H54 (cell line): ENCODE data around the gene VMAC.
"Not testable (repeated sequence)": the region's sequence is repeated elsewhere in the genome, so short reads cannot be mapped to it uniquely, and the experiment has no call there.

Experiments used
- DNase-seq: peaks from one replicate; pipeline ENCODE4 v3.0.0; 2011; ENCODE audit warnings: low spot score, mixed read lengths; ENCODE audit not compliant: insufficient read length
- FAIRE-seq: peaks from 3 replicates; lab custom pipeline; 2011; peaks lifted over from hg19 to GRCh38; lab: Jason Lieb, UNC
- POLR2A ChIP-seq: IDR thresholded peaks from 2 replicates; pipeline ENCODE4 v1.6.1; 2011; ENCODE audit warnings: low read depth, mild to moderate bottlenecking, low read length

VMAC gene, protein sequence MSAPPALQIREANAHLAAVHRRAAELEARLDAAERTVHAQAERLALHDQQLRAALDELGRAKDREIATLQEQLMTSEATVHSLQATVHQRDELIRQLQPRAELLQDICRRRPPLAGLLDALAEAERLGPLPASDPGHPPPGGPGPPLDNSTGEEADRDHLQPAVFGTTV

DNA sequence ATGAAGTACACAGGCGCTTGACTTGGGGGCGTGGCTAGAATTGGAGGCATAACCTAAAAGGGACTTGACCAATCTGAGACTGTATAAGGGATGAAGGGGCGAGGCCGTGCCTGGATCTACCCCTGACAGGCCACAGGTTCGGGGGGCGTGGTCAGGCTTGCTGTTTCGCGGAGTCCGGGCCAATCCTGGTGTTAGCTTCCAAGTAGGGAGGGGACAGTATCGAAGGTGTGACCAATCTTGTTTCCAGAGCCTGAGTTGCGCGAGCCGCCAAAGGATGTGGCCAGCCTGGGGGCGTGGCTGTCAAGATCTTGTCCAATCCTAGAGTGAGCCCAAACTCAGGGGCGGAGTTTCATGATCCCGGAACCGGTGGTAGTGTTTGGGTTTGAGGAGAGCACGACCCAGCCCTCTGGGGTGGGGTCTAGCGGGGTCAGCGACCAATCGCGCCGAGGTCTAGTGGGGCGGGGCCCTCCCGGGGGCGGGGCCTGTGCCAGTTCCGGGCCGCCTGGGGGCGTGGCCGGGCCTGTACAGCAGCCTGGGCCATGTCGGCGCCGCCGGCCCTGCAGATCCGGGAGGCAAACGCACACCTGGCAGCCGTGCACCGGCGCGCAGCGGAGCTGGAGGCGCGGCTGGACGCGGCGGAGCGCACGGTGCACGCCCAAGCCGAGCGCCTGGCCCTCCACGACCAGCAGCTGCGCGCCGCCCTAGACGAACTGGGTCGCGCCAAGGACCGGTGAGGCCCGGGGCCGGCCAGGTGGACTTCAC is at the start of gene VMAC:
Gene VMAC (plus strand): TSS at position 521 of the 762 bp plus-strand sequence. CDS start 19 bp downstream, at position 540.
- DNase-seq, result peak; percentile 95
- TF ChIP-seq POLR2A, result peak; percentile 33
- peak; percentile 83 for FAIRE-seq

DNA sequence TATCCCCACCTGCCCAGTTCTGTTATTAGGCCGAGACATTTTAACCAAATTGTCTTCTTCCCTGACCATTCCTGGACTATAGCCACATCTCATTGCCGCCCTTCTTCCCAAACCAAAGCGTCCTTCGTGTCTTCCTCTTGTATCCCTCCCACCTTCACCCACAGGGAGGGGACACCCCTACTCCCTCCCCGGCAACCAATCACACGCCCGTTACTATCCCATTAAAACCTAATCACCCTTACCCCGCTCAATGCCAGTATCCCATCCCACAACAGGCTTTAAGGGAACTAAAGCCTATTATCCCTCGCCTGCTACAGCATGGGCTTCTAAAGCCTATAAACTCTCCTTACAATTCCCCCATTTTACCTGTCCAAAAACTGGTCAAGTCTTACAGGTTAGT is 49.5 kb upstream of the VMAC start:
- DNase-seq, FAIRE-seq: not testable (repeated sequence)

DNA sequence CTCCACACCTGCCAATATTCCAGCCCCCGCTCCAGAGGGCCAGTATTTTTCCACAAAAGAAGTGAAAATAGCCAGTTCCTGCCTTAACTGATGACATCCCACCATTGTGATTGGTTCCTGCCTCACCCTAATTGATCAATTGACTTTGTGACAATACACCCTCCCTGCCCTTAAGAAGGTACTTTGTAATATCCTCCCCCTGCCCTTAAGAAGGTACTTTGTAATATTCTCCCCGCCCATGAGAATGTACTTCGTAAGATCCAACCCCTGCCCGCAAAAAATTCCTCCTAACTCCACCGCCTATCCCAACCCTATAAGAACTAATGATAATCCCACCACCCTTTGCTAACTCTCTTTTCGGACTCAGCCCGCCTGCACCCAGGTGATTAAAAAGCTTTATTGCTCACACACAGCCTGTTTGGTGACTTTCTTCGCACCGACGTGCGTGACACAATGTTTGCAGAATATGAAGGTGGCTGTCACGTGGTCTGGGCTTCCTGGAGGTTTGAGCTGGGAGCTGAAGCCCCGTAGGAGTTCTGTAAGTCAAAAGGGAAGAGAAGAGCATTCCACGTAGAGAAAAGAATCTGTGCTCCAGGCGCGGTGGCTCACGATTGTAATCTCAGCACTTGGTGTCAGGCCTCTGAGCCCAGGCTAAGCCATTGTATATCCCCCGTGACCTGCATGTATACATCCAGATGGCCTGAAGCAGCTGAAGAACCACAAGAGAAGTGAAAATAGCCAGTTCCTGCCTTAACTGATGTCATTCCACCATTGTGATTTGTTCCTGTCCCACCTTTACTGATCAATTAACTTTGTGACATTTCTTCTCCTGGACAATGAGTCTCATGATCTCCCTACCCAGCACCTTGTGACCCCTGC is 47.2 kb upstream of the VMAC start:
- FAIRE-seq, result no peak
- no peak for TF ChIP-seq POLR2A
- DNase-seq, result no peak

DNA sequence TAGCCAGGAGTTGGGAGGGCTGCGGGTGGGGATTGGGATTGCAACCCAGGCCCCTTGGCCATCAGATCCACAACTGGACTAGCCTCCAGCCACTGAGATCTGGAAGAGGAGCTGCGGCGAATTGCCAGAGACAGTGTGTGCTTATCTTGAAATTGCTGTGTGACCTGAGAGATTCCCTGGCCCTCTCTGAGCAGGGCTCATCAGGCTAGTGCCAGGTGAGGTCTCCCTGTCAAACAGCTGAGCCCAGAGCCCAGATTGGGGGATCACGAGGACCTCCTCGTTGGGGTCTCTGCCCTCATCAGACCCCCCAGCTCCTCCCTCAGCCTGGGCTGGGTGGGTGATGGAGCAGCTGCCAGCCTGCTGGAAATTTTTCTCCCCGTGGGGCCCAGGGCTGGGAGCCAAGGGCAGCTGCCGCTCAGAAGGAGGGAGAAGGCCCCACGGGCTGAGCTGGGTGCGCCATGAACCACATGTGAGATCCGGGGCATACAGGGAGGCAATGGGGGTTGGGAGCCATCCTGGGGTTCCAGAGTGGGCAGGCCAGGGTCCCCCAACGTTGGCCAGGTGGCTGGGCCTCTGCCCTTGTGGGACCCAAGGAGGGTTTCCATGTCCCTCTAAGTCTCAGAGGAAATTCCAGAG is 41.5 kb upstream of the VMAC start:
- no peak for FAIRE-seq
- no peak for DNase-seq
- no peak for TF ChIP-seq POLR2A

DNA sequence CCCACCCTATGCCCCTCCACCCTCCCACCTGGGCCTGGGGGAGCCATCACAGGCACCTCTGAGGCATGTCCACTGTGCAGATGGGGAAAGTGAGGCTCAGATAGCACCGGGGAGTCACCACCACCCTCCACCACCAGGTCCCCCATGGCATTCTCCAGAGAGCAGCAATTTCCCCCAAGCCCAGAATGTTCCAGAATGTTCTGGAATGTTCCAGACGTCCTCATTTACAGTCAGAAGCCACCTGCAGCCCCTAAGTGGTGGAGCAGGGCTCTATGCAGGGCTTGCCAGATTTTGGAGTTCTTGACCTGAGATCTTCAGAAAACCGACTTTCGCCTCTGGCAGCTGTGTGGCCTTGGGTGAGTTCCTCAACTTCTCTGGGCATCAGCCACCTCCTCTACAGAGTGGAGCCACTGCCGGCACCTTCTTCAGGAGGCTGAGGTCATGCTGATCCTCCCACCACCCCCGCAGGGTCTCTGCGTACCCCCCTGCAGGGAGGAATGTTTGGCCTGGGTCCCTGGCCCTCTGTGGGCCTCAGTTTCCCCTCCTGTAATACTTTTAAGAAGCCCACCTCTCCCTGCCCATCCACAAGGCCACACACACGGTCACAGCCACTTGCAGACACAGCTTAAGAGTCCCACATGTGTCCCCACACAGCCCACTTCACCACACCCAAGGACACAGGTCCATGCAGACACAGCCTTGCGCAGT is 40.5 kb upstream of the VMAC start:
- no peak for TF ChIP-seq POLR2A
- DNase-seq, result no peak
- FAIRE-seq, result no peak

DNA sequence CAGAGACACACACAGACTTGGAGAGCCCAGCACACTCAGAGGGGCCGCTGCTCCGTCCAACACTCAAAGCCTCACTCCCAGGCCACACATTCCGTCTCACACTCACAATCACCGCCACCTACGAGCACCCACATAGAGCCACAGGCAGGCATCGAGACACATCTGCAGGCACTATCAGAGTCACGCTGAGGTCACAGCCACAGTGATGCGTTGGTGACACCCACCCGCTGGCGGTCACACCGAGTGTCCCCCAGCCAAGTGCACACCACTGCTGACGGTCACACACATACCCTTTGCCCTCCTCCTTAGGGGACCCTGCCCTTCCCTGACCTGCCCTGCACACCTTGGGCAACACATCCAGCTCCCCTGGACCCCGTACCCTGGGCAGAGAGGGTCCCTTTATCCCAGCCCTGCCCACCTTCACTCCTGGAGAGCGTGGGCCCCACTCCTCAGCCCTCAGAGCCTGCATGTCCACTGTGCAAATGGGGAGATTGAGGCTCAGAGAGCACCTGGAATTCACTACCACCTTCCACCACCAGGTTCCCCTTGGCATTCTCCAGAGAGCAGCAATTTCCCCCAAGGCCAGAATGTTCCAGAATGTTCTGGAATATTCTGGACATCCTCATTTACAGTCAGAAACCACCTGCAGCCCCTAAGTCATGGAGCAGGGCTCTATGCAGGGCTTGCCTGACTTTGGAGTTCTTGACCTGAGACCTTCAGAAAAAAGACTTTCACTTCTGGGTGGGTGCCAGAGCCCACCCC is 39.8 kb upstream of the VMAC start:
- DNase-seq, result no peak
- TF ChIP-seq POLR2A, result no peak
- no peak for FAIRE-seq

DNA sequence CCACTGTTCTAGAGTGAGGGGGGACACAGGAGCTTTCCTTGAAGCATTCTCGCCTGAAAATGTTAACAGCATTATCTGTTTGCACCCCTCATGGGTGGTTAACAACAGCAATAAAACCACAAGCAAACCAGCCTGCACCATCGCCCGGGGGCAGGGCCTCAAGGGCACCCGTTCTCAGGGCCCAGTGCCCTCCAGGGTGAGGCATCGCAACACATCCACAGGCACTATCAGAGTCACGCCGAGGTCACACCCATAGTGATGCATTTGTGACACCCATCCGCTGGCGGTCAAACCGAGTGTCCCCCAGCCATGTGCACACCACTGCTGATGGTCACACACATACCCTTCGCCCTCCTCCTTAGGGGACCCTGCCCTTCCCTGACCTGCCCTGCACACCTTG is 38.9 kb upstream of the VMAC start:
- DNase-seq (no peak), FAIRE-seq (no peak)
- TF ChIP-seq POLR2A, result no peak

DNA sequence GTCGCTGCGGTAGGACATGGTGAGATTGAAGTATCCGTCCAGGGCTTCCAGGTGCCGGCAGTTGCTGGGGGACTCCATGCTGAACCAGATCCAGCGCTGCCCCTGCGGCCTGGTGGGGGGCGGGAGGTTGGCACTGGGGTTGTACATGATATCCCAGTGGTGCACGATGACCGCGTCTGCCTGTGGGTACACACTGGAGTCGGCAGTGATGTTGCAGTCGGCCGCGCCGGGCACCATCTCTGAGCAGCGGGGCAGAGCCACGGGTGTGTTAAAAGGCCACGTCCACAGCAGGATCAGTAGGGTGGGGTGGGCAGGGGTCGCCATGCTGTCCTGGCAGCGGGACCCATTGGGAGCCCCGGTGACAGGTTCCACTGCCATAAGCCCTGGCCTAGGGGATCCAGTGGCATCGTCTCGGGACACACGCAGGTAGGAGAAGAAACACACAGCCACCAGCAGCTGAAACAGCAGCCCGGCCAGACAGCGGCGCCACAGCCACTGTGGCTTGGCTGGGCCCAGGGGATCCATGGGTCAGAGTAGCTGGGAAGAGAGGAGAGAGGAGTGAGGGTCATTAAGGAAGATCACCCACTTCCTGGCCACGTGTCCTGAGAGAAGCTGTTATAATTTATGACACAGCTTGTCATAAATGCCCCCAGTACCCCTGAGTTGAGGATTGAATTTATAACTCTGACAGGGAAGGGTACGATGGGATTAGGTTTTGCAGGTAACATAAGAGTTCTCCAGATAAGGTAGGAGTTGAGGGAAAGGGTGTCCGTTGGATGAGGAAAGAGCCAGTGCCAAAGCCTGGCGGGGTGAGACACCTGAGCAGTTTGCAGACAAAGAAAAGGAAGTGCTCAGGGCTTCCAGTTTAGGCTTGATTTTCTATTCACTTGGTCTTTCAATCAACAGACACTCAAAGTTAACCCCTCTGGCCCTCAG is 37.2 kb upstream of the VMAC start:
- DNase-seq, result no peak
- no peak for FAIRE-seq
- TF ChIP-seq POLR2A, result no peak

DNA sequence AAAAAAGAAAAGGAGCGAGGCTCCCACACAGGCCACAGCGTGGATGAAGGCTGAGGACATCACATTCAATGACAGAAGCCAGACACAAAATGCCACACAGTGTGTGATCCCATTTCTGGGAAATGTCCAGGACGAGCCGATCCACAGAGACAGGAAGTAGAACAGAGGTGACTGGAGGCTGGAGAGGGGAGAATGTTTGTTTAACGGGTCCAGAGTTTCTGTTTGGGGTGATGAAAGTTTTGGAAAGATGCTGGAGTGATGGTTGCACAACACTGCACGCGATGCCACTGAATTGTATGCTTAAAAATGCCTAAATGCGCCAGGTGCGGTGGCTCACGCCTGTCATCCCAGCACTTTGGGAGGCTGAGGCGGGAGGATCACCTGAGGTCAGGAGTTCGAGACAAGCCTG is 33.7 kb upstream of the VMAC start:
- FAIRE-seq (no peak), DNase-seq (no peak)
- no peak for TF ChIP-seq POLR2A

DNA sequence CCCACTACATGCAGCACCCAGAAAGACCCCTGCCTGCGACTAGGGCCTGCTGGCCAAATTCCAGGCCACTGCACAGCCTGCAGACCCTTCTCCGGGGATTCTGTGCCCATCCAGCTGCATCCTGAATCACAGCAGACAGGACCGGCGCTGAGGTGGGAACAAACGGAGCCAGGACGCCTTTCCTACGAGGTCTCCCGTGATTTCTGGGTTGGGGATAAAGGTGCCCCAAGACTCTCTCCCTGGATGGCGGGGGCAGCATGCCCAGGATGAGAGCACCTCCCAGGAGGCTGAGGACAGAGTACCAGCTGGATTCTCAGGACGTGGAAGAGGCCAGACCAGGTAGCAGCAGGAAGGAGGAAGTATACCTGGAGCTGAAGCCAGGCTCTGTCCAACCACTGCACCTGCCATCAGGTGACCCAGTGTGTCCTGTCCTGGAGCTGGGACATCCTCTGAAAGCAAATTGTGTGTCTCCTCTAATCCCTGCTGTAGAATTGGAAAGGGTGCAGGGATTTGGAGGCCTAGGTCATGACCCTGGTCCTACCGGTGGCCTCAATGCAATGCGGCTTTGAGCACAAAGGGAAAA is 31.0 kb upstream of the VMAC start:
- DNase-seq, result no peak
- FAIRE-seq, result no peak
- no peak for TF ChIP-seq POLR2A

DNA sequence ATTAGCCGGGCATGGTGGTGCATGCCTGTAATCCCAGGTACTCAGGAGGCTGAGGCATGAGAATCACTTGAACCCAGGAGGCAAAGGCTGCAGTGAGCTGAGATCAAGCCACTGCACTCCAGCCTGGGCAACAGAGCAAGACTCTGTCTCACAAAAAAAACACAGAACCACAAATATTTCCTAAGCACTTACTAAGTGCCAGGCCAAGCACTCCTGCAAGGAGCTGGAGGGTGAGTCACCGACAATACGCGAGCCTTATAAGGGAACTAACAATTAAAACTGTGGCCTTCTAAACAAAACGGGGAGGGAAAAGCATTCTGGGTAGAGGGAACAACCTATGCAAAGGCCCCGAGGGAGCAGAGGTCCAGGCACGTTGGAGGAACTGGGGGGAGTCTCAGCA is 30.2 kb upstream of the VMAC start:
- not testable (repeated sequence) for FAIRE-seq
- DNase-seq, result peak; percentile 64
